Activated CD8-positive, alpha-beta T cell treated with anti-CD3 and anti-CD28 coated beads for 36 hours (primary cell): Measurements from ENCODE around the gene INHBB. TPM values are rescaled to one million over a fixed set of nuclear protein-coding genes. Genes with fewer than 3 reads are reported as not detected.

Experiments
- ATAC-seq: fragments of 200-7000 bp; cut with Tn5 transposase; one replicate; pipeline ENCODE4 v1.10.0; 2021; ENCODE audit warnings: mild to moderate bottlenecking, moderate library complexity
- CTCF ChIA-PET: fragments of 350-600 bp; sonication (Branson Sonifier 250); formaldehyde crosslinking; loops from one replicate; lab custom pipeline; 2021; ENCODE audit warnings: antibody characterized with exemption; lab: Charles Lee
- POLR2A ChIA-PET: fragments of 350-600 bp; sonication (Branson Sonifier 250); formaldehyde crosslinking; loops from one replicate; lab custom pipeline; 2021; ENCODE audit warnings: antibody characterized with exemption; lab: Charles Lee
- DNase-seq: peaks from one replicate; pipeline ENCODE4 v3.0.0-alpha.2; 2020
- H3K27ac Mint-ChIP-seq: one replicate; pipeline ENCODE4 v1.8.0; 2021; ENCODE audit warnings: mild to moderate bottlenecking, mixed read lengths
- H3K27me3 Mint-ChIP-seq: one replicate; pipeline ENCODE4 v1.8.0; 2021; ENCODE audit warnings: mixed read lengths
- H3K36me3 Mint-ChIP-seq: one replicate; pipeline ENCODE4 v1.8.0; 2021; ENCODE audit warnings: low read depth, mixed read lengths
- H3K4me1 Mint-ChIP-seq: one replicate; pipeline ENCODE4 v1.8.0; 2021; ENCODE audit warnings: low read depth, mixed read lengths
- H3K4me3 Mint-ChIP-seq: one replicate; pipeline ENCODE4 v1.8.0; 2021; ENCODE audit warnings: mild to moderate bottlenecking, moderate library complexity, mixed read lengths
- H3K9me3 Mint-ChIP-seq: one replicate; pipeline ENCODE4 v1.8.0; 2021; ENCODE audit warnings: mixed read lengths
- CTCF ChIP-seq: fragments of 200-600 bp; IDR thresholded peaks from one replicate; pipeline ENCODE4 v1.8.0; 2022; ENCODE audit warnings: antibody characterized with exemption, mild to moderate bottlenecking
- intact Hi-C: fragments of 100-400 bp; cut with micrococcal nuclease; formaldehyde crosslinking; loops from one replicate; pipeline ENCODE4 v1.10.0; 2022
- total RNA-seq, 2 experiments: library from RNA; stranded (reverse); gene quantifications; one replicate each; pipeline ENCODE4 v1.2.3, GENCODE V29; 2021

INHBB gene
- total RNA-seq, 2 experiments from 2014 or later = not detected

GRCh38 chr2:120349440-120349921 is 3.5 kb downstream of the INHBB start:
- no peak for DNase-seq
- no peak for ATAC-seq
- Mint-ChIP-seq H3K36me3 (no peaks in the 10 kb centered on the region), H3K27me3 (peaks cover 37% of the 10 kb centered on the region), H3K4me3 (no peak overlapping the region), H3K4me1 (peaks cover 9% of the 10 kb centered on the region), H3K27ac (no peak overlapping the region), H3K9me3 (no peaks in the 10 kb centered on the region)
- TF ChIP-seq CTCF = no peak
- ChIA-PET POLR2A (no interaction called here), CTCF (no interaction called here)
- intact Hi-C loops = loop anchor here (10.0 kb wide), 1 partner anchor 85 kb away; no protein-coding TSS in a partner anchor

- POLR2A ChIA-PET = no interaction called here
- no peaks in the 10 kb centered on the region for H3K36me3 Mint-ChIP-seq
- TF ChIP-seq CTCF = no peak
- no peak overlapping the region for H3K4me3 Mint-ChIP-seq
- intact Hi-C loops = no loop called here
- DNase-seq (no peak), ATAC-seq (no peak)
- CTCF ChIA-PET = no interaction called here
- no peaks in the 10 kb centered on the region for H3K9me3 Mint-ChIP-seq
- H3K27ac Mint-ChIP-seq = no peak overlapping the region
- peaks cover 9% of the 10 kb centered on the region for H3K4me1 Mint-ChIP-seq
- peaks cover 37% of the 10 kb centered on the region for H3K27me3 Mint-ChIP-seq
Observed at GRCh38 chr2:120350080-120350479, 4.1 kb downstream of the INHBB start.

- H3K27ac Mint-ChIP-seq = no peak overlapping the region
- peaks cover 37% of the 10 kb centered on the region for H3K27me3 Mint-ChIP-seq
Observed at GRCh38 chr2:120350801-120351320, 4.9 kb downstream of the INHBB start.

GRCh38 chr2:120352696-120353590 is 7.0 kb downstream of the INHBB start:
- H3K27me3 Mint-ChIP-seq = peaks cover 24% of the 10 kb centered on the region
- no peak for ATAC-seq
- POLR2A ChIA-PET = no interaction called here

More at GRCh38 chr2:120350801-120351320, 4.9 kb downstream of the INHBB start:
- peaks cover 9% of the 10 kb centered on the region for H3K4me1 Mint-ChIP-seq
- no peak for TF ChIP-seq CTCF
- DNase-seq (no peak), ATAC-seq (no peak)
- H3K4me3 Mint-ChIP-seq = no peak overlapping the region
- no peaks in the 10 kb centered on the region for H3K36me3 Mint-ChIP-seq
- intact Hi-C loops = no loop called here
- H3K9me3 Mint-ChIP-seq = no peaks in the 10 kb centered on the region
- ChIA-PET CTCF (no interaction called here), POLR2A (no interaction called here)

More at GRCh38 chr2:120352696-120353590, 7.0 kb downstream of the INHBB start:
- Mint-ChIP-seq H3K27ac (no peak overlapping the region), H3K9me3 (no peaks in the 10 kb centered on the region), H3K4me1 (no peaks in the 10 kb centered on the region), H3K36me3 (no peaks in the 10 kb centered on the region), H3K4me3 (no peak overlapping the region)
- CTCF ChIA-PET = interaction anchor here (1.1 kb wide), 1 partner anchor 10 kb away, joined by 4 read pairs; no protein-coding TSS in a partner anchor
- no peak for DNase-seq
- intact Hi-C loops = no loop called here
- TF ChIP-seq CTCF = no peak
